Endothelial cell of umbilical vein (primary cell): ENCODE measurements around the gene NTRK1. TPM values are rescaled to one million over a fixed set of nuclear protein-coding genes. Genes with fewer than 3 reads are reported as not detected.

Experiments
- BruUV-seq: library from RNA; stranded (reverse); fragments of 400-500 nt; replicated peaks from 2 replicates; lab custom pipeline; 2021; lab: Mats Ljungman, UMichigan
- CTCF ChIA-PET: fragments of 300-600, 350-600 bp; sonication (Branson Sonifier 250); formaldehyde crosslinking; loops from one replicate; lab custom pipeline; 2021; ENCODE audit warnings: antibody characterized with exemption, inconsistent platforms; lab: Charles Lee
- POLR2A ChIA-PET: fragments of 300-600, 350-600 bp; sonication (Branson Sonifier 250); formaldehyde crosslinking; loops from one replicate; lab custom pipeline; 2021; ENCODE audit warnings: antibody characterized with exemption, inconsistent platforms; lab: Charles Lee
- DNase-seq: peaks from one replicate; pipeline ENCODE4 v3.0.0-alpha.2; 2011; ENCODE audit warnings: low read depth, low spot score
- FAIRE-seq: peaks from 2 replicates; lab custom pipeline; 2011; peaks lifted over from hg19 to GRCh38; lab: Jason Lieb, UNC
- H2AFZ ChIP-seq: 2 replicates; pipeline ENCODE4 v1.6.0; 2012; ENCODE audit warnings: low read depth, low read length, control low read depth, inconsistent platforms
- H3K27ac ChIP-seq: 2 replicates; pipeline ENCODE4 v1.5.1; 2011; ENCODE audit warnings: low read depth, mild to moderate bottlenecking, control low read depth, low read length, moderate library complexity; ENCODE audit not compliant: insufficient read depth
- H3K27me3 ChIP-seq, 2 experiments: 2 replicates each; pipeline versions ENCODE4 v1.6.0 to v1.6.1; 2011; ENCODE audit warnings: low read length in 2 of 2, mixed read lengths in 1 of 2; ENCODE audit not compliant: control insufficient read depth in 2 of 2, insufficient read depth in 2 of 2
- H3K36me3 ChIP-seq, 2 experiments: 2 replicates in 1 of 2; 3 replicates in 1 of 2; pipeline ENCODE4 v1.5.1; 2011; ENCODE audit warnings: low read length in 2 of 2, mild to moderate bottlenecking in 1 of 2, moderate library complexity in 1 of 2; ENCODE audit not compliant: control insufficient read depth in 2 of 2, insufficient read depth in 2 of 2; ENCODE audit errors: extremely low read depth in 1 of 2
- H3K4me1 ChIP-seq: 3 replicates; pipeline ENCODE4 v1.5.1; 2011; ENCODE audit warnings: mild to moderate bottlenecking, low read length; ENCODE audit not compliant: control insufficient read depth, insufficient read depth; ENCODE audit errors: extremely low read depth
- H3K4me2 ChIP-seq: 2 replicates; pipeline ENCODE4 v1.6.1; 2011; ENCODE audit warnings: low read length, control low read depth, mixed read lengths; ENCODE audit not compliant: insufficient read depth
- H3K4me3 ChIP-seq, 3 experiments: fragments of 200-600 bp in 1 of 3; sonication (generic), shearing (Covaris generic) in 1 of 3; replicated peaks in 1 of 3; 2 replicates each; pipeline ENCODE4 v1.5.1; 2011 to 2016; ENCODE audit warnings: control low read depth in 3 of 3, low read length in 3 of 3, mild to moderate bottlenecking in 2 of 3, inconsistent platforms in 1 of 3, low read depth in 1 of 3, moderate library complexity in 1 of 3; ENCODE audit not compliant: insufficient read depth in 1 of 3
- H3K79me2 ChIP-seq: 2 replicates; pipeline ENCODE4 v1.6.0; 2012; ENCODE audit warnings: low read length, inconsistent platforms; ENCODE audit not compliant: control insufficient read depth, insufficient read depth
- H3K9ac ChIP-seq: replicated peaks from 2 replicates; pipeline ENCODE3; 2011; ENCODE audit warnings: low read length, control low read depth; ENCODE audit not compliant: insufficient read depth; ENCODE audit errors: extremely low read depth
- H3K9me1 ChIP-seq: replicated peaks from 3 replicates; pipeline ENCODE4 v1.6.0; 2011; ENCODE audit warnings: mild to moderate bottlenecking, low read length; ENCODE audit not compliant: control insufficient read depth, insufficient read depth; ENCODE audit errors: extremely low read depth
- H3K9me3 ChIP-seq: replicated peaks from 2 replicates; pipeline ENCODE4 v1.5.1; 2012; ENCODE audit warnings: low read length, inconsistent platforms; ENCODE audit not compliant: control insufficient read depth, insufficient read depth
- H4K20me1 ChIP-seq: replicated peaks from 2 replicates; pipeline ENCODE3; 2011; ENCODE audit warnings: mild to moderate bottlenecking, low read length; ENCODE audit not compliant: control insufficient read depth, insufficient read depth; ENCODE audit errors: extremely low read depth
- EZH2 ChIP-seq: IDR thresholded peaks from 2 replicates; pipeline ENCODE4 v1.6.1; 2012; ENCODE audit warnings: borderline replicate concordance, low read depth, mild to moderate bottlenecking, moderate library complexity, low read length, inconsistent platforms; ENCODE audit not compliant: severe bottlenecking
- FOS ChIP-seq: IDR thresholded peaks from 2 replicates; pipeline ENCODE4 v1.6.1; 2011; ENCODE audit warnings: mild to moderate bottlenecking, low read length, moderate library complexity, borderline replicate concordance; ENCODE audit not compliant: insufficient read depth
- GATA2 ChIP-seq: IDR thresholded peaks from 2 replicates; pipeline ENCODE4 v1.7.0; 2011; ENCODE audit warnings: low read depth, mild to moderate bottlenecking, moderate library complexity, mixed read lengths, low read length; ENCODE audit not compliant: insufficient read length, insufficient read depth
- JUN ChIP-seq: IDR thresholded peaks from 2 replicates; pipeline ENCODE4 v1.6.1; 2011; ENCODE audit warnings: borderline replicate concordance, low read depth; ENCODE audit not compliant: insufficient read length, insufficient read depth
- MYC ChIP-seq: IDR thresholded peaks from one replicate; pipeline ENCODE4 v1.6.1; 2011; ENCODE audit warnings: mild to moderate bottlenecking, low read depth, low read length
- POLR2A ChIP-seq: IDR thresholded peaks from 2 replicates; pipeline ENCODE4 v1.6.1; 2012; ENCODE audit warnings: low read depth, mild to moderate bottlenecking, control low read depth, low read length
- dilution Hi-C: fragments of 300-500 bp; cut with MboI; formaldehyde crosslinking; loops from one replicate; pipeline ENCODE4 v1.15.0; 2019; ENCODE audit warnings: low sequenced_read_pairs; ENCODE audit not compliant: extremely low pct_ligation_motif_present
- intact Hi-C: fragments of 100-400 bp; cut with micrococcal nuclease; formaldehyde crosslinking; loops from one replicate; pipeline ENCODE4 v1.10.0; 2022
- polyA plus RNA-seq, 4 experiments: library from polyadenylated mRNA; depleted of rRNA in 3 of 4; stranded (reverse) in 3 of 4; unstranded in 1 of 4; fragments of >200 nt; gene quantifications; 2 replicates each; pipeline versions ENCODE4 v1.2.1 to v1.2.3, GENCODE V29; 2011 to 2012; ENCODE audit warnings: missing spikeins in 1 of 4
- total RNA-seq: library from RNA; stranded (reverse); gene quantifications from 2 replicates; pipeline ENCODE4 v1.2.3, GENCODE V29; 2021
- TF ChIP-seq, protein P1 (sequence below), 2 donors: IDR thresholded peaks; 1 replicate in 1 of 2; 2 replicates in 1 of 2; pipeline ENCODE4 v1.5.1; 2011; ENCODE audit warnings: low read length in 2 of 2, mild to moderate bottlenecking in 2 of 2, moderate library complexity in 2 of 2, control low read depth in 1 of 2, inconsistent platforms in 1 of 2, low read depth in 1 of 2; ENCODE audit not compliant: insufficient read depth in 1 of 2; ENCODE audit errors: extremely low read depth in 1 of 2

NTRK1 gene
- total and polyA plus RNA-seq, 2 donors (not counting 3 experiments of a cell fraction or from before 2014, with no cell fraction given): 0.07 TPM; not detected in 1

DNA sequence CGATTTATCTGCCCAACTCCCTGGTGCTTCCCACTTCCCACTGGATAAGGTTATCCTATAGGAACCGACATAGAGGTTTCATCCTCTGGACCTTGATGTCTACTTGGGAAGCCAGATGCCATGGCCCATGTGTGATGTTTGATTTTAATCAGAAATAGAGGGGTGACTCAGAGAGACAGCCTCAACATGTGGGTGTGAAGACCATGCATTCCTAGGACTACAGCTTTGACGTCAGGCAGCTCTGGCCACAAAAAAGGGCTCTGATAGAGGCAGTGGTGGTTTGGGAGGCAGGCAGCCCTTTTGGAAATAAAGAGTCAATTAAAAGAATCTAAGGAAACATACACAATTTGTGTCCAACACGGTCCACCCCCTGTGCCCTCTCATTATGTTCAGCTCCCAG is 38.9 kb upstream of the NTRK1 start:
- no peaks in the 10 kb centered on the region for H3K9me1 ChIP-seq
- intact Hi-C loops: no loop called here
- H4K20me1 ChIP-seq: no peaks in the 10 kb centered on the region
- no peaks in the 10 kb centered on the region for H3K36me3 ChIP-seq
- no peaks in the 10 kb centered on the region for H3K79me2 ChIP-seq
- no peak overlapping the region for H3K4me2 ChIP-seq
- ChIA-PET POLR2A (interaction anchor here (0.7 kb wide), 1 partner anchor 66 kb away, joined by 3 read pairs; no protein-coding TSS in a partner anchor), CTCF (interaction anchor here (1.0 to 2.5 kb wide), 8 partner anchors 8 to 96 kb away, joined by 3 to 16 read pairs (median 5); no protein-coding TSS in a partner anchor)
- H3K4me3 ChIP-seq: no peak overlapping the region
- dilution Hi-C loops: no loop called here
- H3K4me1 ChIP-seq: peaks cover 4% of the 10 kb centered on the region
- no peak overlapping the region for H3K9ac ChIP-seq
- no peaks in the 10 kb centered on the region for H3K9me3 ChIP-seq
- TF ChIP-seq POLR2A (no peak), FOS (no peak), GATA2 (no peak), EZH2 (no peak), JUN (no peak), MYC (no peak)
- TF ChIP-seq, protein P1, sequence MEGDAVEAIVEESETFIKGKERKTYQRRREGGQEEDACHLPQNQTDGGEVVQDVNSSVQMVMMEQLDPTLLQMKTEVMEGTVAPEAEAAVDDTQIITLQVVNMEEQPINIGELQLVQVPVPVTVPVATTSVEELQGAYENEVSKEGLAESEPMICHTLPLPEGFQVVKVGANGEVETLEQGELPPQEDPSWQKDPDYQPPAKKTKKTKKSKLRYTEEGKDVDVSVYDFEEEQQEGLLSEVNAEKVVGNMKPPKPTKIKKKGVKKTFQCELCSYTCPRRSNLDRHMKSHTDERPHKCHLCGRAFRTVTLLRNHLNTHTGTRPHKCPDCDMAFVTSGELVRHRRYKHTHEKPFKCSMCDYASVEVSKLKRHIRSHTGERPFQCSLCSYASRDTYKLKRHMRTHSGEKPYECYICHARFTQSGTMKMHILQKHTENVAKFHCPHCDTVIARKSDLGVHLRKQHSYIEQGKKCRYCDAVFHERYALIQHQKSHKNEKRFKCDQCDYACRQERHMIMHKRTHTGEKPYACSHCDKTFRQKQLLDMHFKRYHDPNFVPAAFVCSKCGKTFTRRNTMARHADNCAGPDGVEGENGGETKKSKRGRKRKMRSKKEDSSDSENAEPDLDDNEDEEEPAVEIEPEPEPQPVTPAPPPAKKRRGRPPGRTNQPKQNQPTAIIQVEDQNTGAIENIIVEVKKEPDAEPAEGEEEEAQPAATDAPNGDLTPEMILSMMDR (IDR thresholded peaks at IDR 0.05; ENCODE audit: extremely low read depth in 1 of 2, insufficient read depth in 1 of 2, low read depth in 1 of 2, low read length in 2 of 2): no peak
- no peak overlapping the region for H2AFZ ChIP-seq
- DNase-seq (no peak), FAIRE-seq (no peak)
- no peak overlapping the region for H3K27ac ChIP-seq
- H3K27me3 ChIP-seq: peaks cover 15 to 22% of the 10 kb centered on the region in 2 experiments
- BruUV-seq: no TSS peak
